ENCODE results near the gene HNRNPC.
A peak's percentile ranks its signal among the peaks of the same experiment; 100 is the strongest.
"Not testable (repeated sequence)": the region's sequence is repeated elsewhere in the genome, so short reads cannot be mapped to it uniquely, and the experiment has no call there.

The HNRNPC gene

GRCh38 chr14:21244544-21244943 is 24.7 kb downstream of the HNRNPC start:
- no peak for DNase-seq (ENCODE audit: low read depth)

GRCh38 chr14:21241218-21241819 is 27.9 kb downstream of the HNRNPC start:
- DNase-seq (ENCODE audit: low read depth) = peak; percentile 14

DNA sequence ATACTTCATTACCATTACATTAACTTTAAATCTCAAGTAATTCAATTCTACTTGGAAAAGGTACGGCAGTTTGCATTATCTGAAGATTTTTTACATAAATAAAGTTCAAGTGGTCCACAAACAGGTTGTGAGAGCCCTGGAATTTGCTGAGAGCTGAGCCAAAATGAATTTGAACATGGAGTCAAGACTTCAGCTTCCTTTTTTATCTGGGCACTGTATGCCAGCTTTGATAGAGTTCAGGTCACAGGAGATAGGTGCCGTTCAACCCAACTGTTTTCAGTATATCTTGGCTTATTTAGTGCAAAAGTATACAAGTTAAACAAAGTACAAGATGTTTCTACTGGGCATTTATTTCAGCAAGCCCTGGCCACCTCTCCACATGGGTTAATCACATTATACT is 28.8 kb downstream of the HNRNPC start:
- no peak for DNase-seq (ENCODE audit: low read depth)

DNA sequence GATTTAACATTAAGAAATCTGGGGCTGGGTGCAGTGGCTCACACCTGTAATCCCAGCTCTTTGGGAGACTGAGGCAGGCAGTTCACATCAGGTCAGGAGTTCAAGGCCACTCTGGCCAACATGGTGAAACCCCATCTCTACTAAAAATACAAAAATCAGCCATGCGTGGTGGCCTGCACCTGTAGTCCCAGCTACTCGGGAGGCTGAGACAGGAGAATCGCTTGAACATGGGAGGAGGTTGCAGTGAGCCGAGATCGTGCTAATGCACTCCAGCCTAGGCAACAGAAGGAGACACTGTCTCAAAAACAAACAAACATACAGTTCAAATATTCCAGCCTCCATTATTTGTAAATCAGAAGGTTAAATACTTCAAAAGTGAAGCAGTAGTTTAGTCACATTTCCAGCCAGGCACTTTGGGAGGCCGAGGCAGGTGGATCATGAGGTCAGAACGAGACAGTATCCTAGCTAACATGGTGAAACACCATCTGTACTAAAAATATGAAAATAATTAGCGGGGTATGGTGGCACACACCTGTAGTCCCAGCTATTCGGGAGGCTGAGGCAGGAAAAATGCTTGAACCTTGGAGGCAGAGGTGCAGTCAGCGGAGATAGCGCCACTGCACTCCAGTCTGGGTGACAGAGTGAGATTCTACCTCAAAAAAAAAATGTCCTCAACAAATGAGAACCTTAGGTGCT is 30.3 kb downstream of the HNRNPC start:
- DNase-seq (ENCODE audit: low read depth) = no peak

- no peak for DNase-seq (ENCODE audit: low read depth)
Measured at GRCh38 chr14:21236948-21237797, 32.1 kb downstream of the HNRNPC start.

- no peak for DNase-seq (ENCODE audit: low read depth)
Measured at GRCh38 chr14:21234112-21234511, 35.1 kb downstream of the HNRNPC start.

DNA sequence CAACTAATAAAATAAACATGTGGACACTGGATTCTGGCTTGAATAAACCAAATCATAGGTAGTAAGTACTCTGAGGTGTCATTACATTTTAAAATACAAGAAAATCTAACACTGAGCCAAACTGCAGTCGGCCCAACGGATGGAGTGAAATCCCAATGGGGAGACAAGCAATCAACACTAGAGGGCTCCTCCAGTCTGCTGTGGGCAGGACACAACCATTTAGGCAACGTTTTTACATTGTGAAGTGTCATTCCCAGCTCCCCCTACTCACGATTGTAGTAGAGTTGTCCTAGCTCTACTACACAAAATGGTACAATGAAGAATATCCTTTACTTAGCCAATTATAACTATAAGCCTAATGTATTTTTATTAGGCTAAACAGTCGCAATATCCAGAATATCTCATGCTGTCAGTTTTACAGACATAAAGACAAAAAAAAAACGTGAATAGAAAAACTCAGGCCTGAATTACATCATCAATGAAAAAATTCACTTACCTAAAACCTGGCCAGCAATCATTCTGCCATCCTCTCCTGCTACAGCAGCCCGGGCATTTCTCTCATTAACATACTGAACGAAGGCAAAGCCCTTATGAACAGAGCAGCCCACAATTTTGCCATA is 35.7 kb downstream of the HNRNPC start:
- DNase-seq (ENCODE audit: low read depth) = no peak

- no peak for DNase-seq (ENCODE audit: low read depth)
Measured at GRCh38 chr14:21231020-21231652, 38.1 kb downstream of the HNRNPC start.

DNA sequence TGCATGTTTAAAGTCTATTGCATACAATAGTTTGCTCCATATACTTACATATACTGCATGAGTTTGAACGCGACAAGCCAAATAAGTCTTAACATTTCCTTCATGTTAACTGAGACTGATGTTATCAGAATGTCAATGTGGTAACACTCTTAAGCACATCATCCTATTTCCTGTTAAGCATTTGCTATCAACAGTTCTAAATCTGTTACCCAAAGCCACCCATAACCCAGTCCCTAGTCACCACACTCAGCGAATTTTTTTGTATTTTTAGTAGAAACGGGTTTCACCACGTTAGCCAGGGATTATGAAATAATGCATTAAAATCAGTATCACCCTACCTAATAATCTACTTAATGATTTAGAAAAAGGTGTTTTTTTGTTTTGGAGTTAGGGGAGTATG is 39.4 kb downstream of the HNRNPC start:
- no peak for DNase-seq (ENCODE audit: low read depth)

GRCh38 chr14:21227981-21228380 is 41.3 kb downstream of the HNRNPC start:
- no peak for DNase-seq (ENCODE audit: low read depth)

GRCh38 chr14:21227150-21227549 is 42.1 kb downstream of the HNRNPC start:
- DNase-seq (ENCODE audit: low read depth) = no peak

GRCh38 chr14:21226467-21226866 is 42.8 kb downstream of the HNRNPC start:
- no peak for DNase-seq (ENCODE audit: low read depth)

- DNase-seq (ENCODE audit: low read depth) = not testable (repeated sequence)
Measured at GRCh38 chr14:21225164-21225563, 44.1 kb downstream of the HNRNPC start.

DNA sequence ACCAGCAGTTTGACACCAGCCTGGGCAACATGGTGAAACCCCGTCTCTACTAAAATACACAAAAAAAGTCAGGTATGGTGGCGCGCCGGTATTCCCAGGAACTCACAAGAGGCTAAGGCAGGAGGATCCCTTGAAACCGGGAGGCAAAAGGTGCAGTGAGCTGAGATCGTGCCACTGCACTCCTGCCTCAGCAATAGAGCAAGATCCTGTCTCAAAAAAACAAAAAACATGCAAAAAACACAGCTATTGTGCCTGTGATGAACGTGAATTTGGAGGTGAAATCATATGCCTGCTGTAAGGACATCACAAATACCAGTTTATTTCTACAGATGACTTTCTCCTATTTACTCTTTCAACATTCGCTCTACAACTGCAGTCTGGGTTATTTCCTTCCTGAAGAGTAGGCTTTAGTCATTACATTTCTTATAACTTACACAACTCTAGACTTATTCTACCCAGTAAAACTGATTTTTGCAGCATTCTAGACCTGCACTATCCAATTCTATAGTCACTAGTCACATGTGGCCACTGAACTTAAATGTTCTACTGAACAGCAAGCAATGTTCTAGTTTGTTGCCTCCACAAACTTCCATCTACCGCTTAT is 48.3 kb downstream of the HNRNPC start:
- DNase-seq (ENCODE audit: low read depth) = no peak

- no peak for DNase-seq (ENCODE audit: low read depth)
Measured at GRCh38 chr14:21219561-21220111, 49.6 kb downstream of the HNRNPC start.

- DNase-seq (ENCODE audit: low read depth) = no peak
Measured at GRCh38 chr14:21219120-21219519, 50.1 kb downstream of the HNRNPC start.

- no peak for DNase-seq (ENCODE audit: low read depth)
Measured at GRCh38 chr14:21215879-21216251, 53.4 kb downstream of the HNRNPC start.

DNA sequence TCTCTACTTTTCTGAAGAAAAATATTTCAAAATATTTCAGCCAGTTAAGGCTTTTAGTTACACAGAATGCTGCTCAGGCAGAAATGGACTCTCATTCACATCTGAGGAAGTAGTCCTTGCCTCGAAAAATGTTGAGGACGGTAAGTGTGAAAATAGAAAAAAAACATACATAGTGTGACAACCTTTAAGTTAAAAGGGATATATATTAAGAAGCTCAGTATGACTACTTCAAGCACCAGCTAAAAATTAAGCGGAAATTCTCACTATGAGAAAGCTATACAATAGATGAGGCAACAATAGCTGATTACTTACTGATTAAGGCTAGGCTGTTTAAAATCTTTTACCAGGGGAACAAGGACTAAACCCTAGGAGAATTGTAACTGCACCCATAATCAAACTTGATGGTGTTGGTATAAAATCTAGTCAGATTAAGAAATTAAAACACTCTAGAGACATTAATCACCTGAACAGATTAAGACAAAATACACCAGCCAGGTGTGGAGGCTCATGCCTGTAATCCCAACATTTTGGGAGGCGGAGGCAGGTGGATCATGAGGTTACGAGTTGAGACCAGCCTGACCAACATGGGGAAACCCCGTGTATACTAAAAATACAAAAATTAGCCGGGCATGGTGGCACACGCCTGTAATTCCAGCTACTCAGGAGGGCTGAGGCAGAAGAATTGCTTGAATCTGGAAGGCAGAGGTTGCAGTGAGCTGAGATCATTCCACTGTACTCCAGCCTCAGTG is 53.9 kb downstream of the HNRNPC start:
- DNase-seq (ENCODE audit: low read depth) = no peak

DNA sequence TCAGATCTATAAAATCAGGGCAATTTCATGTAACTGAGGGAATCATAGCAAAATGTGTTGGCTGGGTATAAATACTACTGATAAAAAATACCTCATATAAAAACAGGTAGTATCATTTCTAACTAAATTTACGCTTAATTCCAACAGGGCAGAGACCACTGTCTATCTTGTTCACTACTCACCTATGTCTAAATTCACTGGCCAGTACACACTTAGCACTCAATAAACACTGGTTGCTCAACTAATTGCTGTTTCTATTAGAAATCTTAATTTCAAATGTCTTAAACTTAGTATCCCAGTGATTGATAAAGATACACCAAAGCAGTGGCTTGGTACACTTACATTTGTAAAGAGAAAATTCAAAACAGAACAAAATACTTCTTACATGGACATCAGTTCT is 55.6 kb downstream of the HNRNPC start:
- no peak for DNase-seq (ENCODE audit: low read depth)

GRCh38 chr14:21212824-21213223 is 56.4 kb downstream of the HNRNPC start:
- DNase-seq (ENCODE audit: low read depth) = not testable (repeated sequence)

- no peak for DNase-seq (ENCODE audit: low read depth)
Measured at GRCh38 chr14:21211509-21211908, 57.7 kb downstream of the HNRNPC start.

All from fibroblast of the conjunctiva (primary cell).